Ishikawa (cell line): ENCODE results near the gene MGME1.

Experiments
- CEBPB ChIP-seq: IDR thresholded peaks from 2 replicates; pipeline ENCODE4 v1.6.1; 2012
- CREB1 ChIP-seq: IDR thresholded peaks from 2 replicates; pipeline ENCODE4 v1.6.1; 2012; ENCODE audit warnings: low read depth
- EGR1 ChIP-seq: IDR thresholded peaks from 2 replicates; pipeline ENCODE4 v1.6.1; 2012
- EP300 ChIP-seq: IDR thresholded peaks from 2 replicates; pipeline ENCODE4 v1.6.1; 2012; ENCODE audit warnings: borderline replicate concordance
- FOXM1 ChIP-seq: IDR thresholded peaks from 2 replicates; pipeline ENCODE4 v1.6.1; 2012; ENCODE audit warnings: low read depth, borderline replicate concordance
- MAX ChIP-seq: IDR thresholded peaks from 2 replicates; pipeline ENCODE4 v1.6.1; 2012
- NFIC ChIP-seq: IDR thresholded peaks from 2 replicates; pipeline ENCODE4 v1.6.1; 2012
- RAD21 ChIP-seq: IDR thresholded peaks from 2 replicates; pipeline ENCODE4 v1.6.1; 2012; ENCODE audit warnings: low read depth
- REST ChIP-seq: IDR thresholded peaks from 2 replicates; pipeline ENCODE4 v1.6.1; 2012; ENCODE audit warnings: low read depth, mild to moderate bottlenecking
- TAF1 ChIP-seq: IDR thresholded peaks from 2 replicates; pipeline ENCODE4 v1.6.1; 2012; ENCODE audit warnings: low read depth, mild to moderate bottlenecking
- TCF12 ChIP-seq: IDR thresholded peaks from 2 replicates; pipeline ENCODE4 v1.6.1; 2012; ENCODE audit warnings: low read depth
- TEAD4 ChIP-seq: IDR thresholded peaks from 2 replicates; pipeline ENCODE4 v1.6.1; 2012
- USF1 ChIP-seq: IDR thresholded peaks from 2 replicates; pipeline ENCODE4 v1.6.1; 2012
- YY1 ChIP-seq: IDR thresholded peaks from 2 replicates; pipeline ENCODE4 v1.6.1; 2012; ENCODE audit warnings: low read depth
- ZBTB7A ChIP-seq: IDR thresholded peaks from 2 replicates; pipeline ENCODE4 v1.6.1; 2012; ENCODE audit warnings: low read depth

MGME1 gene

GRCh38 chr20:17971300-17972013 is 2.6 kb downstream of the MGME1 start:
- no peak for TF ChIP-seq EGR1
- TF ChIP-seq CEBPB, result no peak
- no peak for TF ChIP-seq RAD21
- TF ChIP-seq MAX, result no peak
- TF ChIP-seq TAF1, result no peak
- no peak for TF ChIP-seq FOXM1
- no peak for TF ChIP-seq ZBTB7A
- no peak for TF ChIP-seq YY1
- TF ChIP-seq CREB1, result no peak
- TF ChIP-seq TCF12, result no peak
- TF ChIP-seq USF1, result no peak
- TF ChIP-seq EP300, result no peak
- TF ChIP-seq REST, result no peak
- no peak for TF ChIP-seq TEAD4
- no peak for TF ChIP-seq NFIC

GRCh38 chr20:17972121-17972520 is 3.3 kb downstream of the MGME1 start:
- TF ChIP-seq NFIC, result no peak
- TF ChIP-seq EP300, result no peak
- TF ChIP-seq YY1, result no peak
- no peak for TF ChIP-seq TAF1
- no peak for TF ChIP-seq USF1
- TF ChIP-seq FOXM1, result no peak
- TF ChIP-seq MAX, result no peak
- no peak for TF ChIP-seq TCF12
- TF ChIP-seq EGR1, result no peak
- no peak for TF ChIP-seq RAD21
- TF ChIP-seq ZBTB7A, result no peak
- TF ChIP-seq CREB1, result no peak
- no peak for TF ChIP-seq REST
- TF ChIP-seq CEBPB, result no peak
- TF ChIP-seq TEAD4, result no peak

- TF ChIP-seq YY1 (no peak), REST (no peak), MAX (no peak), NFIC (no peak), EGR1 (no peak), ZBTB7A (no peak), CEBPB (no peak), TEAD4 (no peak), EP300 (no peak), RAD21 (no peak)
Measured at GRCh38 chr20:17976305-17976704, 7.5 kb downstream of the MGME1 start.

GRCh38 chr20:17985388-17986018 is 16.7 kb downstream of the MGME1 start:
- TF ChIP-seq FOXM1 (no peak), CEBPB (no peak), REST (no peak), EGR1 (no peak), ZBTB7A (no peak), NFIC (no peak), TAF1 (no peak), TEAD4 (no peak), CREB1 (no peak), YY1 (no peak), MAX (no peak), RAD21 (no peak), USF1 (no peak), EP300 (no peak), TCF12 (no peak)
